Subcutaneous abdominal adipose tissue (tissue), 5 donors: ENCODE measurements around the gene CD226.

Source experiments
- H3K27ac ChIP-seq: one replicate; pipeline ENCODE4 v1.7.0; 2013; ENCODE audit warnings: low read depth, mild to moderate bottlenecking, inconsistent platforms, low read length, moderate library complexity
- H3K27me3 ChIP-seq, 5 donors: one replicate each; pipeline ENCODE4 v1.7.0; 2013; ENCODE audit warnings: low read length in 5 of 5, inconsistent platforms in 1 of 5; ENCODE audit not compliant: control insufficient read depth in 5 of 5, insufficient read depth in 4 of 5
- H3K36me3 ChIP-seq, 5 donors: one replicate each; pipeline ENCODE4 v1.7.0; 2013; ENCODE audit warnings: low read length in 5 of 5; ENCODE audit not compliant: control insufficient read depth in 5 of 5, insufficient read depth in 5 of 5
- H3K4me1 ChIP-seq, 5 donors: one replicate each; pipeline ENCODE4 v1.7.0; 2013; ENCODE audit warnings: low read length in 5 of 5, mild to moderate bottlenecking in 3 of 5, moderate library complexity in 1 of 5; ENCODE audit not compliant: control insufficient read depth in 5 of 5, insufficient read depth in 5 of 5
- H3K4me3 ChIP-seq, 5 donors: one replicate each; pipeline ENCODE4 v1.7.0; 2013; ENCODE audit warnings: low read length in 5 of 5, low read depth in 1 of 5
- H3K9ac ChIP-seq, 5 donors: one replicate each; pipeline ENCODE4 v1.7.0; 2013; ENCODE audit warnings: low read length in 5 of 5, mild to moderate bottlenecking in 4 of 5, moderate library complexity in 3 of 5
- H3K9me3 ChIP-seq, 5 donors: one replicate each; pipeline ENCODE4 v1.7.0; 2013; ENCODE audit warnings: low read length in 5 of 5; ENCODE audit not compliant: control insufficient read depth in 5 of 5
- donor health status: healthy.
- donor health status: healthy.
- donor health status: healthy.
- donor health status: healthy.
- donor health status: healthy.

The CD226 gene

GRCh38 chr18:69853051-69853450, 94.6 kb downstream of the CD226 start:
- H3K27ac ChIP-seq: no peak overlapping the region
- no peaks in the 10 kb centered on the region for H3K9me3 ChIP-seq
- H3K9ac ChIP-seq: no peak overlapping the region
- H3K4me3 ChIP-seq: no peak overlapping the region
- H3K4me1 ChIP-seq: no peaks in the 10 kb centered on the region
- no peaks in the 10 kb centered on the region for H3K36me3 ChIP-seq
- H3K27me3 ChIP-seq: no peaks in the 10 kb centered on the region

GRCh38 chr18:69845593-69846506, 101.8 kb downstream of the CD226 start:
- Histone ChIP-seq H3K27ac (no peak overlapping the region), H3K4me1 (no peaks in the 10 kb centered on the region), H3K4me3 (no peak overlapping the region), H3K9me3 (no peaks in the 10 kb centered on the region), H3K27me3 (no peaks in the 10 kb centered on the region), H3K36me3 (no peaks in the 10 kb centered on the region), H3K9ac (no peak overlapping the region)

GRCh38 chr18:69844656-69845055, 103.0 kb downstream of the CD226 start:
- Histone ChIP-seq H3K4me1 (no peaks in the 10 kb centered on the region), H3K27me3 (no peaks in the 10 kb centered on the region), H3K9ac (no peak overlapping the region), H3K27ac (no peak overlapping the region), H3K36me3 (no peaks in the 10 kb centered on the region), H3K9me3 (no peaks in the 10 kb centered on the region), H3K4me3 (no peak overlapping the region)

GRCh38 chr18:69843015-69843414, 104.7 kb downstream of the CD226 start:
- no peak overlapping the region for H3K9ac ChIP-seq
- no peaks in the 10 kb centered on the region for H3K9me3 ChIP-seq
- H3K27me3 ChIP-seq: no peaks in the 10 kb centered on the region
- H3K36me3 ChIP-seq: no peaks in the 10 kb centered on the region
- no peaks in the 10 kb centered on the region for H3K4me1 ChIP-seq
- H3K27ac ChIP-seq: no peak overlapping the region
- H3K4me3 ChIP-seq: no peak overlapping the region

GRCh38 chr18:69841117-69841516, 106.6 kb downstream of the CD226 start:
- H3K9ac ChIP-seq: no peak overlapping the region
- no peaks in the 10 kb centered on the region for H3K27me3 ChIP-seq
- H3K4me1 ChIP-seq: no peaks in the 10 kb centered on the region
- no peaks in the 10 kb centered on the region for H3K9me3 ChIP-seq
- no peaks in the 10 kb centered on the region for H3K36me3 ChIP-seq
- H3K27ac ChIP-seq: no peak overlapping the region
- no peak overlapping the region for H3K4me3 ChIP-seq

GRCh38 chr18:69840445-69840844, 107.2 kb downstream of the CD226 start:
- Histone ChIP-seq H3K4me3 (no peak overlapping the region), H3K9ac (no peak overlapping the region), H3K36me3 (no peaks in the 10 kb centered on the region), H3K9me3 (no peaks in the 10 kb centered on the region), H3K27ac (no peak overlapping the region), H3K27me3 (no peaks in the 10 kb centered on the region), H3K4me1 (no peaks in the 10 kb centered on the region)

- Histone ChIP-seq H3K27ac (no peak overlapping the region), H3K36me3 (no peaks in the 10 kb centered on the region), H3K27me3 (no peaks in the 10 kb centered on the region), H3K9ac (no peak overlapping the region), H3K9me3 (no peaks in the 10 kb centered on the region), H3K4me3 (no peak overlapping the region), H3K4me1 (no peaks in the 10 kb centered on the region)
Measured at GRCh38 chr18:69840001-69840400, 107.7 kb downstream of the CD226 start.

GRCh38 chr18:69839497-69839896, 108.2 kb downstream of the CD226 start:
- no peak overlapping the region for H3K27ac ChIP-seq
- no peaks in the 10 kb centered on the region for H3K4me1 ChIP-seq
- H3K27me3 ChIP-seq: no peaks in the 10 kb centered on the region
- H3K9ac ChIP-seq: no peak overlapping the region
- no peak overlapping the region for H3K4me3 ChIP-seq
- H3K9me3 ChIP-seq: no peaks in the 10 kb centered on the region
- H3K36me3 ChIP-seq: no peaks in the 10 kb centered on the region

GRCh38 chr18:69838620-69839411, 108.9 kb downstream of the CD226 start:
- Histone ChIP-seq H3K27ac (no peak overlapping the region), H3K4me1 (no peaks in the 10 kb centered on the region), H3K4me3 (no peak overlapping the region), H3K27me3 (no peaks in the 10 kb centered on the region), H3K9ac (no peak overlapping the region), H3K9me3 (no peaks in the 10 kb centered on the region), H3K36me3 (no peaks in the 10 kb centered on the region)

- no peak overlapping the region for H3K4me3 ChIP-seq
- no peaks in the 10 kb centered on the region for H3K27me3 ChIP-seq
- H3K4me1 ChIP-seq: no peaks in the 10 kb centered on the region
- H3K9ac ChIP-seq: no peak overlapping the region
- no peak overlapping the region for H3K27ac ChIP-seq
- H3K36me3 ChIP-seq: no peaks in the 10 kb centered on the region
- H3K9me3 ChIP-seq: no peaks in the 10 kb centered on the region
Measured at GRCh38 chr18:69838003-69838402, 109.7 kb downstream of the CD226 start.
